GM12878 (cell line): ENCODE results near the gene CHST15.

Source experiments
- GABPA ChIP-seq: IDR thresholded peaks from 2 replicates; pipeline ENCODE4 v1.6.1; 2014; ENCODE audit warnings: antibody characterized with exemption, low read depth, mild to moderate bottlenecking, inconsistent platforms
- KLF5 ChIP-seq: fragments of 450-650 bp; IDR thresholded peaks from 2 replicates; pipeline ENCODE4 v1.6.1; 2014; ENCODE audit warnings: mild to moderate bottlenecking; ENCODE audit not compliant: partially characterized antibody
- POLR2AphosphoS2 ChIP-seq: IDR thresholded peaks from 2 replicates; pipeline ENCODE4 v1.6.1; 2011; ENCODE audit warnings: low read depth, mild to moderate bottlenecking, low read length, improper control_type of control experiment, moderate library complexity
- RAD21 ChIP-seq: IDR thresholded peaks from 2 replicates; pipeline ENCODE4 v1.6.1; 2011; ENCODE audit warnings: mild to moderate bottlenecking, low read depth, low read length, moderate library complexity; ENCODE audit not compliant: insufficient read depth
- SIN3A ChIP-seq: IDR thresholded peaks from 2 replicates; pipeline ENCODE4 v1.6.1; 2012; ENCODE audit warnings: low read depth, low read length, improper control_type of control experiment
- TF ChIP-seq, protein P1 (sequence below), 3 experiments: IDR thresholded peaks in 2 of 3; conservative IDR thresholded peaks in 1 of 3; 2 replicates each; pipeline ENCODE4 v1.5.1; 2011; ENCODE audit warnings: low read depth in 3 of 3, low read length in 3 of 3, mild to moderate bottlenecking in 3 of 3, control low read depth in 2 of 3, moderate library complexity in 2 of 3, inconsistent platforms in 1 of 3, mixed read lengths in 1 of 3; ENCODE audit not compliant: control insufficient read depth in 2 of 3, insufficient read depth in 1 of 3; ENCODE audit errors: extremely low read depth in 1 of 3
- TF ChIP-seq, protein P2 (sequence below): fragments of 450-650 bp; IDR thresholded peaks from 2 replicates; pipeline ENCODE4 v1.6.1; 2016; ENCODE audit warnings: mild to moderate bottlenecking
- TF ChIP-seq, protein P3 (sequence below): IDR thresholded peaks from 2 replicates; pipeline ENCODE4 v1.6.1; 2012; ENCODE audit warnings: low read length, inconsistent platforms
- TF ChIP-seq, protein P4 (sequence below): IDR thresholded peaks from 2 replicates; pipeline ENCODE4 v1.6.1; 2012; ENCODE audit warnings: mild to moderate bottlenecking, low read depth, low read length
- TF ChIP-seq, protein P5 (sequence below): fragments of 150-350 bp; IDR thresholded peaks from 2 replicates; pipeline ENCODE4 v1.6.1; 2014; ENCODE audit warnings: mild to moderate bottlenecking, low read depth, low read length

DNA sequence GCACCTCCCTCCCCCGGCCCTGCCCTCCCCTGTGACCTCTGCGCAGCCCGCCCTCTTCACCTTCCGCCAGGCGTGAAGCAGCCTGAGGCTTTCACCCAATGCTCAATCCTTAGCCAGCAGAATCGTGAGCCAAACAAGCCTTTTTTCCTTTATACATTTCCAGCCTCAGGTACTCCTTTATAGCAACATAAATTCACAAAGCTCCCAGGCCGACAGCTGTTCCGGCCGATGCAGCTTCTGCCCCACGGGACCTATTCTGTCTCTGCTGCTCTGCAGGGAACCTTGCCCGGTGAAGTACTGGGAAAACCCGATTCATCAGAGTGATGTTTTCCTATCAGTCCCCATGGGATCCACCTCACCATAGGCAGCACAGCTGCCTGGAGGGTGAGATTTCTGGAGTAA is 87.4 kb downstream of the CHST15 start:
- TF ChIP-seq, protein P1, sequence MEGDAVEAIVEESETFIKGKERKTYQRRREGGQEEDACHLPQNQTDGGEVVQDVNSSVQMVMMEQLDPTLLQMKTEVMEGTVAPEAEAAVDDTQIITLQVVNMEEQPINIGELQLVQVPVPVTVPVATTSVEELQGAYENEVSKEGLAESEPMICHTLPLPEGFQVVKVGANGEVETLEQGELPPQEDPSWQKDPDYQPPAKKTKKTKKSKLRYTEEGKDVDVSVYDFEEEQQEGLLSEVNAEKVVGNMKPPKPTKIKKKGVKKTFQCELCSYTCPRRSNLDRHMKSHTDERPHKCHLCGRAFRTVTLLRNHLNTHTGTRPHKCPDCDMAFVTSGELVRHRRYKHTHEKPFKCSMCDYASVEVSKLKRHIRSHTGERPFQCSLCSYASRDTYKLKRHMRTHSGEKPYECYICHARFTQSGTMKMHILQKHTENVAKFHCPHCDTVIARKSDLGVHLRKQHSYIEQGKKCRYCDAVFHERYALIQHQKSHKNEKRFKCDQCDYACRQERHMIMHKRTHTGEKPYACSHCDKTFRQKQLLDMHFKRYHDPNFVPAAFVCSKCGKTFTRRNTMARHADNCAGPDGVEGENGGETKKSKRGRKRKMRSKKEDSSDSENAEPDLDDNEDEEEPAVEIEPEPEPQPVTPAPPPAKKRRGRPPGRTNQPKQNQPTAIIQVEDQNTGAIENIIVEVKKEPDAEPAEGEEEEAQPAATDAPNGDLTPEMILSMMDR (IDR thresholded peaks at IDR 0.05 in 2 of 3, conservative IDR thresholded peaks at IDR 0.05 in 1 of 3; ENCODE audit: control insufficient read depth in 2 of 3, extremely low read depth in 1 of 3, insufficient read depth in 1 of 3, low read depth in 3 of 3, low read length in 3 of 3): no peak
- TF ChIP-seq SIN3A (no peak), GABPA (no peak), KLF5 (no peak), POLR2AphosphoS2 (no peak), RAD21 (no peak)
- TF ChIP-seq, protein P2, sequence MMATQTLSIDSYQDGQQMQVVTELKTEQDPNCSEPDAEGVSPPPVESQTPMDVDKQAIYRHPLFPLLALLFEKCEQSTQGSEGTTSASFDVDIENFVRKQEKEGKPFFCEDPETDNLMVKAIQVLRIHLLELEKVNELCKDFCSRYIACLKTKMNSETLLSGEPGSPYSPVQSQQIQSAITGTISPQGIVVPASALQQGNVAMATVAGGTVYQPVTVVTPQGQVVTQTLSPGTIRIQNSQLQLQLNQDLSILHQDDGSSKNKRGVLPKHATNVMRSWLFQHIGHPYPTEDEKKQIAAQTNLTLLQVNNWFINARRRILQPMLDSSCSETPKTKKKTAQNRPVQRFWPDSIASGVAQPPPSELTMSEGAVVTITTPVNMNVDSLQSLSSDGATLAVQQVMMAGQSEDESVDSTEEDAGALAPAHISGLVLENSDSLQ: no peak
- TF ChIP-seq, protein P3, sequence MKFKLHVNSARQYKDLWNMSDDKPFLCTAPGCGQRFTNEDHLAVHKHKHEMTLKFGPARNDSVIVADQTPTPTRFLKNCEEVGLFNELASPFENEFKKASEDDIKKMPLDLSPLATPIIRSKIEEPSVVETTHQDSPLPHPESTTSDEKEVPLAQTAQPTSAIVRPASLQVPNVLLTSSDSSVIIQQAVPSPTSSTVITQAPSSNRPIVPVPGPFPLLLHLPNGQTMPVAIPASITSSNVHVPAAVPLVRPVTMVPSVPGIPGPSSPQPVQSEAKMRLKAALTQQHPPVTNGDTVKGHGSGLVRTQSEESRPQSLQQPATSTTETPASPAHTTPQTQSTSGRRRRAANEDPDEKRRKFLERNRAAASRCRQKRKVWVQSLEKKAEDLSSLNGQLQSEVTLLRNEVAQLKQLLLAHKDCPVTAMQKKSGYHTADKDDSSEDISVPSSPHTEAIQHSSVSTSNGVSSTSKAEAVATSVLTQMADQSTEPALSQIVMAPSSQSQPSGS: no peak
- TF ChIP-seq, protein P4, sequence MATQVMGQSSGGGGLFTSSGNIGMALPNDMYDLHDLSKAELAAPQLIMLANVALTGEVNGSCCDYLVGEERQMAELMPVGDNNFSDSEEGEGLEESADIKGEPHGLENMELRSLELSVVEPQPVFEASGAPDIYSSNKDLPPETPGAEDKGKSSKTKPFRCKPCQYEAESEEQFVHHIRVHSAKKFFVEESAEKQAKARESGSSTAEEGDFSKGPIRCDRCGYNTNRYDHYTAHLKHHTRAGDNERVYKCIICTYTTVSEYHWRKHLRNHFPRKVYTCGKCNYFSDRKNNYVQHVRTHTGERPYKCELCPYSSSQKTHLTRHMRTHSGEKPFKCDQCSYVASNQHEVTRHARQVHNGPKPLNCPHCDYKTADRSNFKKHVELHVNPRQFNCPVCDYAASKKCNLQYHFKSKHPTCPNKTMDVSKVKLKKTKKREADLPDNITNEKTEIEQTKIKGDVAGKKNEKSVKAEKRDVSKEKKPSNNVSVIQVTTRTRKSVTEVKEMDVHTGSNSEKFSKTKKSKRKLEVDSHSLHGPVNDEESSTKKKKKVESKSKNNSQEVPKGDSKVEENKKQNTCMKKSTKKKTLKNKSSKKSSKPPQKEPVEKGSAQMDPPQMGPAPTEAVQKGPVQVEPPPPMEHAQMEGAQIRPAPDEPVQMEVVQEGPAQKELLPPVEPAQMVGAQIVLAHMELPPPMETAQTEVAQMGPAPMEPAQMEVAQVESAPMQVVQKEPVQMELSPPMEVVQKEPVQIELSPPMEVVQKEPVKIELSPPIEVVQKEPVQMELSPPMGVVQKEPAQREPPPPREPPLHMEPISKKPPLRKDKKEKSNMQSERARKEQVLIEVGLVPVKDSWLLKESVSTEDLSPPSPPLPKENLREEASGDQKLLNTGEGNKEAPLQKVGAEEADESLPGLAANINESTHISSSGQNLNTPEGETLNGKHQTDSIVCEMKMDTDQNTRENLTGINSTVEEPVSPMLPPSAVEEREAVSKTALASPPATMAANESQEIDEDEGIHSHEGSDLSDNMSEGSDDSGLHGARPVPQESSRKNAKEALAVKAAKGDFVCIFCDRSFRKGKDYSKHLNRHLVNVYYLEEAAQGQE: no peak
- TF ChIP-seq, protein P5, sequence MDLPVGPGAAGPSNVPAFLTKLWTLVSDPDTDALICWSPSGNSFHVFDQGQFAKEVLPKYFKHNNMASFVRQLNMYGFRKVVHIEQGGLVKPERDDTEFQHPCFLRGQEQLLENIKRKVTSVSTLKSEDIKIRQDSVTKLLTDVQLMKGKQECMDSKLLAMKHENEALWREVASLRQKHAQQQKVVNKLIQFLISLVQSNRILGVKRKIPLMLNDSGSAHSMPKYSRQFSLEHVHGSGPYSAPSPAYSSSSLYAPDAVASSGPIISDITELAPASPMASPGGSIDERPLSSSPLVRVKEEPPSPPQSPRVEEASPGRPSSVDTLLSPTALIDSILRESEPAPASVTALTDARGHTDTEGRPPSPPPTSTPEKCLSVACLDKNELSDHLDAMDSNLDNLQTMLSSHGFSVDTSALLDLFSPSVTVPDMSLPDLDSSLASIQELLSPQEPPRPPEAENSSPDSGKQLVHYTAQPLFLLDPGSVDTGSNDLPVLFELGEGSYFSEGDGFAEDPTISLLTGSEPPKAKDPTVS: no peak
